HG02973 (cell line): Measurements from ENCODE around the gene NME9.

Experiments
- ATAC-seq: cut with Tn5 transposase; IDR thresholded peaks from one replicate; pipeline ENCODE4 v1.9.1; 2021; ENCODE audit warnings: moderate library complexity; ENCODE audit not compliant: unreplicated experiment

The NME9 gene

DNA sequence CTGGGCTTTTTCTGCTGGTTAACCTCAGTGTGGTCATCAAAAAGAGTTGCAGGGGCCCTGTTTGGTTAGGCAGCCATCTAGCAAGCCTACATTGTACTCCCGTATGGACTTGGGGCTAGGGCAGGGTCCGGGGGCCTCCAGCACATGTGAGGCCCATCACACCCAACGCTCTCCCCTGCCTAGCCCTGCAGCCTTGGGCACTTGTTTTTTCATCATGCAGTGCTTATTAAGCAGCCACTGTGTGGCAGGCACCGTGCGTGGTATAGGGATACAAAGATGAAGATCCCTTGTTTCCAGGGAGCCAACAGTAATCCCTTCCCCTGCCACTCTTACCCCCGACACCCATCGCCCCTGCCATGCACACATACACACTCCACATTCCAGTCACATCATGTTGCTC is 32.9 kb upstream of the NME9 start:
- no peak for ATAC-seq

DNA sequence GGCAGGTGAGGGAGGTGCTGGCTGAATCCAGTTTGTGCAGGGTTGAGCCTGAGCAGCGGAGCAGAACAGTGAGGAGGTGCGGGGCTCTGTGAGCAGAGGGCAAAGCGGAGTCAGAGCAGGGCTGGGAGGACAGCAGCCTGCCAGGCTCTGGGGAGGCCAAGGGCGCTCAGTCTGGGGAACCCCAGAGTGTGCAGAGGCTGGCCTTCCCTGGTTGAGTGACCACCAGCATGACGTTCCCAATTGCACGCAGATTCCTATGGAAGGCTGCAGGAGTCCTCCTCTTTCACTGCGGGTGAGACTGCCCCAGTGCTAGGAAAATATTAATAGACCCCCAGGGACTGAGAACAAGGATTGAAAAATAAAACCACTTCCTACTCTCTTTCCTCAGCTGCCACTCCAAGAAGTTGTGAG is 31.9 kb upstream of the NME9 start:
- ATAC-seq, result no peak

DNA sequence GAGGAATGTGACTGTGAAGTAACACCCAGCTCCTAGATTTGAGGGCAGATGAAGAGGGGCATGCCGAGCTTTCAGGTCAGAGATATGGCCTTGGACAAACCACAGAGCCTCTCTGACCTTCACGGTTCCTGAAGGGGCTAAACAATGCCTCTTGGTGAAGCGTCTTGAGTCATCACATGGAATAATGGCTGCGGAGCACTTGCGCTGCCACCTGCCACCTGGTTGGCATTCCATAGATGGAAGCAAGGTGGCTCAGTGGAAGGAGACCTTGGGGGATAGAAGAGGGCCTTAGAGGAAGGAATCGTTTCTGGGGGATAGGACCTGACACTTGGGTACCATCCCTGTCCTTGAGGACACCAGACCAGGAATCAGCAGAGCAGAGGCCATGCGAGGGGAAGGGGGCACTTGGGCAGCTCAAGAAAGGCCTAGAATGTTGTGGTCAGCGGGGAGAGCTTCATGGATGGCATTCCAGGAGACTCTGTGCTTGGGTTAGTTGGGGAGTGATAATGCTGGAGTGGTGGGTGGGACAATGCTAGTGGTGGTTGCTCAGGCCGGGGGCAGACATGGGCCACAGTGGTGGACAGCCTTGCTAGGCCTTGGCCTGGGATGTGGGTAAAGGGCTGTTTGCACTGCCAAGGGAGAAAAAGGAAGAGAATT is 31.3 kb upstream of the NME9 start:
- no peak for ATAC-seq

GRCh38 chr3:138359919-138360868 is 30.5 kb upstream of the NME9 start:
- no peak for ATAC-seq

DNA sequence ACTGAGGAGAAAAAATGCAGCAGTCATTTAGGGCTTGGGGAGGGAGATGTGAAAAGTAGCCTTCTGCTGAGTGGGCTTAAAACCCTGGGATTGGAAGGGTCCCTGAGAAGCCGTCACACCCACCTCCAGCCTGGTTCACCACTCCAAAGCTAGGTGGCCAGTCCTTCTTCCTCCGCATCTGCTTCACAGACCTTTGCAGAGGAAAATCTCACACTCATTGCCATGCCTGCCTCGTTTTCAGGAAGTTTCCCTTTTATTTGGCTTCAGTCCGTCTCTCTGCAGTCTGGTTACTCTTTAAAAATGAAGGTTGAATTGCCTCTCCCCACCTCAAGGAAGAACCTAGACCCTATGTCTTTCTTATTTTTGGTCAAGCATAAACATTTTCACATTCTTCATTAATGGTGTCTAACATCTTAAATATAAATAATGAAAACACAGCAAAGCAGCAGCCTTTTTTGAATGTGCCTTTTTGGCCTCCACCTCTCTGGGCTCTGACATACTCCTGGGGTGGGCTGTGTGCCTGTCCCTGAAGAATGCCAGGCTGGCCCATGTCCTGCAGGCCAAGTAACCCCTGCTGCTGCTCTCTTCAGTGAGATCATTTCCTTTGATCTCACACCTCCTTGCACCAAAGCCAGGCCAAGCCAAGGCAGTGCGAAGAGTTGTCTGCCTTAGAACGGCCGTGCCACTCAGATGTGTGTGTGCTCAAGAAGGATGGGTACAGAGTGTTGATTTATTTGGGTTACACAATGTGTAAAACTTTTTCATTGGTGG is 29.7 kb upstream of the NME9 start:
- no peak for ATAC-seq

DNA sequence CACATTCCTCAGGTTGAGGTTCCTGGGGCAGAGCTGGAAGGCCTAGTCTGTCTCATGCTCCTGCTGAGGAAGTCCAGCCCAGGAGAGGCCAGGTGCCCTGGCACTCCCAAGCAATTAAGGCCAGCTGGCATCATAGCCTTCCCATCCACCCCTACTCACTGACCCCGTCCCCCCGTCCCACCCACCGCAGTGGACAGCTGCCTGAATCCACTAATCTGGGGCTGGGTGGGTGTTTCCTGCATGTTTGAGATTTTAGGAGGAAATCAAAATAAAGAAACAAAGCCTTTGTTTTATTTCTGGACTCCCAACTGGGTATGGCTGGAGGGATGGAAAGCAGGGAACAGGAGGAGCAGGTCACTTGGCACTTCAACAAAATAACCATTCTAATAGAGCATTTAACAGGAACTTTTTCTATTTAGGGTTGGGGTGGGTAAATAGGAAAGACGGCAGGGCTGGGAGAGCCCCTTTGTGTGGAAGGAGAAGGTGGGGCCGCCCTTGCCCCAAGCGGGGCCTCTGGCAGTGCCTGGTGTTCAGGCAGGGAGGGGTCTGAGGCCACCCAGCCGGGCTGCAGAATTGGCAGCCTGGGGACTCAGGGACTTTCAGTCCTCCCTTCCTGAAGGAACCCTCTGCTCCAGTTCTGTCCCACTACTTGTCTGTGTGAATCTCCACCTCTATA is 27.2 kb upstream of the NME9 start:
- ATAC-seq, result no peak

DNA sequence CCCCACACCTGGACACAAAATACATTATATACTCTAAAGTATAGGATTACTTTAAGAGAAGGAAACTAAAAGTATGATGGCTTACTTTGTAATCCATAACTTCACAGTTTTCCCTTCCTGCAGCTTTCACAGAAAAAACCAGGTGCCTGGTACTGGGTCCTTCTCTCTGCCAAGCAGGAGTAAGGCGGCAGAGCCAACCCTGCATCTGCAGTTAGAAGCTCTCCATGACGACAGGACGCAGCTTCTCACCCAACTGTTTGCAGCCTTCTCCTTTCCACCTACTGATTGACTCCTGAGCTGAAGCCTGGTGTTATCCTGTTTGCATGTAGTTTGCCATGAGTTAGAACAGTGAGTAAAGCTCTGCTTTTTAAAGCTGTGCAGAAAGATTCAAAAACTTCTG is 25.4 kb upstream of the NME9 start:
- ATAC-seq, result no peak

DNA sequence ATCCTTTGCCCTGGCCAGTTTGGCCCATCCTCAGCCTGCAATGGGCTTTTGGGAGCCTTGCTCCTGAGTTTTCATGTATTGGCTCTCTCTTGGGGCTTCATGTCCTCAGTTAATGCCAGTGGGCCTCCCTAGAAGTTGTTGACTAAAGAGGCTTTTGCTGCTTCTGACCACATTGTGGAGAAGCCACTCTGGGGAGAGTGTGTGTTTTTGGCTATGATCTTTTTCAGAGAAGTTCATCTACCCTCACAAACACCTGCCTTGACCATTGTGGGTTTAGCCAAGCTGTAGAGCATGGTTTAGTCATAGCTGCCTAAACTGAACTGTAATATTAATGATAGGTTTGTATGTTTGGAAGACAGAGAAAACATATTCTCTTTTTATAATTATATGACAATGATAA is 24.7 kb upstream of the NME9 start:
- no peak for ATAC-seq

- ATAC-seq, result no peak
Measured at GRCh38 chr3:138351916-138352550, 22.4 kb upstream of the NME9 start.

- no peak for ATAC-seq
Measured at GRCh38 chr3:138351151-138351550, 21.5 kb upstream of the NME9 start.

GRCh38 chr3:138349926-138350665 is 20.4 kb upstream of the NME9 start:
- ATAC-seq, result no peak

DNA sequence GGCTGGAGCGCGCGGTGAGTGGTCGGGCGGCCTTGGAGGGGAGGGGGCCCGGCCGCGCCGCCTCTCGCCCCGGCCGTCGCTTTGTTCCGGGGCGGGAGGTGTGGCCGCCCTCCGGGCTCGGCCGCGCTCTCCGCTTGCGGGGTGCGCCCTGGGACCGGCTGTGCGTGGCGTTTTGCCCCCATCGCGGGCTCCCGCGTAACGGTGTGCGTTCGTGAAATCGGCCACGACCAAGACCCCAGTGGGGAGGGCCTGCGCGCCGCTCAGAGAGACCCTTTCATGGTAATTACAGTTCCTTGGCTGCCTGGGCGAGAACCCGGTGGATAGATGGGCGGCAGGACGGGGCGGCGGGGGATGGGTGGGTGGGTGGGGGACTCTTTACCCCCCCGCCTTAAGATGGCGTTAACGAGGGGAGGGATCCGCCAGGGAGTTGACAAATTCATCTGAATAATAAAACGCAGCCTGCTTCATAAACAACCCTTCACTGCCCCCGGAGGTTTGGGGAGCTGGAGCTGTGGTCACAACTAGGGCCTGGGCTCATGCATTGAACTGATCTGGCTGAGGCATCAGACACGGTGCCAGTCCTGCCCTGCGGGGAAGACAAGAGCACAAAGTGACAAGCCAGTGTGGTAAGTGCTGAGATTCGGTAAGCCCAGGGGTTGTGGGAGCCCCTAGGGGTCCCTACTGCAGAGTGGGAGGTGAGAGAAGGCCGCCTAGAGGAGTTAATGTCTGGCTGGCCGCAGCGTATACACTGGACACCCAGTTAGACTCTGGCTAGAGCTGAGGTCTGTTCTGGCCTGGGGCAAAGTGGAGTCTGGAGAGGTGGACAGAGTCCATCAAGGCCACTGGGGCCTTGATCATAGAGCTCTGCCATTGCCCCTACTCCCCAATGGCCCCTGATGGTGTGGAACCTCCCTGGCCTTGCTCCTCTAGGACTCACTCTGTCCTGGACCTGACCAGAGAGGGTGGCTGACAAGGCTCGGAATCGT is 19.4 kb upstream of the NME9 start:
- ATAC-seq, result no peak

DNA sequence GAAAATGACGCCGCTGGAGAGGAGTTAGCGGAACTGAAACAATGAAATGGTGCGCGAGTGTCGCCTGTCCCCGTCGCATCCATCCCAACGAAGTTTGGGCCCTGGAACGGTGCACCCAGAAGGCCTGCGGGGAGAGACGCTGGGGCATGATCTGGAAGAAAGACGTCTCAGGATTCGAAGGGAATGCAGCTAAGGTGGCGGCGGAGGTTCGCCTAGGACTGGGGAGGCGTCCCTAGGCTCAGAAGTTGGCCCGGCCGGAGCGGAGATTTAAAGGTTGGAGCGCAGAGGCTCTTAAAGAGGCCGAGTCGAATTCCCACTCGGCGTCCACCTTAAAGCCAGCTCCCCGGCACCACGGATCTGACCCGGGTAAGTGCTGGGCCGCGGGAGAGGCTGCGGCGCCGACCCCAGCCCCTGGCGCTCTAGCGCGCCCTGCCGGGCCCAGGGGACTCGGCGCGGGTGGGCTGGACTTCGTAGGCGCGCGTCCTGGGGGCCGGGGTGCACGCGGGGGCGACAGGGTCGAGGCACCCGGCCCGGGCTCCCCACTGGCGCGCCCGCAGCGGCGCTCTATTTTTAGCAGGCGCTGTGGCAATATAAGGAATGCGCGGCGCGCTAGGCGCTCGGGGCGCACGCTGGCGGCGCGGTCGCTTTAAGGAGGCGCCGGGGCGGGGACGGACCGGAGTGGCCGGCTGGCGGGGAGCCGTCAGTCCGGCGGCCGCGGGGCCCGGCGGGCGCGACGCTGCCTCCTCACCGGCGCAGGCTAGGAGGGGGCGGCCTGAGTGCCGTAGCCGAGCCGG is 18.5 kb upstream of the NME9 start, which contains the start of gene MRAS:
TSS of gene MRAS (plus strand) at position 620 of the 794 bp plus-strand sequence. CDS start 24,305 bp downstream, outside the sequence.
- ATAC-seq, result no peak

DNA sequence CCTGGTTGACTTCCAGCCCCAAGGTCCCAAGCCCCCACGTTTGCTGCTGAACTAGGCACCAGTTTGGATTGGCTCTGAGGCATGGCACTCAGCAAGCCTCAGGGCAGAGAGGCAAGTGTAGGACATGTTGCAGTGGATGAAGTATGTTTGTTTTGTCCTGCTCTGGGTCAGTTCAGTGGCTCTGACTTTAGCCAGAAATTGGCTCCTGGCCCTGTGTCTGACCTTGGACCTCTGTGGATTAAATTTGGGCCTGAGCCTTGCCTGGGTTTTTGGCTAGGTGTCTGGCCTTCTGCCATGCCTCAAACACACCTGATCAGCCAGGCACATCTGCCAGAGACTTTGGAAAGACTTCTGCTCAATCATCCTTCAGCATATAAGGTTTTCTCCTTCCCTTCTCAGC is 15.1 kb upstream of the NME9 start:
- no peak for ATAC-seq

DNA sequence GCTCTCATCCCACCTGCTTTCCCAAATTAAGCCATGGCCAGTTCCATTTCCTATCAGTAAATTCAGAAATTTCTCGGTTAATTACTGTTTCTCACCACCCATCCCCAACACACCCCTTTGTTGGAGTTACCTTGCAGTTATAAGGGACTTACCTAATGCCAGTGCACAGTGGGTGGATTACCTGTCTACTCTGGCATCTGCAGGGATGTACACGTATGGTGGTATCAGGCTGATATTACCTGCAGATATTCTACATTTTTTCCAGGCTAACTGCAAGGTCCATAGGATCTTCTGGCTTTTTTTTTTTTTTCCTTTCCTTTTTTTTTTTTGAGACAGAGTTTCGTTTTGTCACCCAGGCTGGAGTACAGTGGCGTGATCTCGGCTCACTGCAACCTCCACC is 10.9 kb upstream of the NME9 start:
- no peak for ATAC-seq

DNA sequence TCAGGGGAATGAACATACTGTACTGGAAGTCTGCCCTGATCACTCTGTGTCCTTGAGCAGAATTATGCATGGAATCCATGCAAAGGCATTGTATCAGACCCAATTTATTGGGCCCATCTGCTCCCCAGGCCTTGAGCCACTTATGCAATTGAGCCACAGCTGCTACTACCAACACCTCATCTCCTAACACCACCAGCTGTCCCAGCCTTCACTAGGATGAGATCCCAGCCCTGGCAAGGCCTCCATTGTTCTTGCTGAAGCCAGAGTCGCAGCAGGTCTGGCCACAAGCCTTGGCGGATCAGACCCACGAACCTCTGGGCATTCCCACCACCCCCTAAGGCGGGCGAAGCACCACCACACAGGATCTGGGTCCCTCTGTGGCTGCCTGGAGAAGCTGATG is 9.2 kb upstream of the NME9 start:
- no peak for ATAC-seq

DNA sequence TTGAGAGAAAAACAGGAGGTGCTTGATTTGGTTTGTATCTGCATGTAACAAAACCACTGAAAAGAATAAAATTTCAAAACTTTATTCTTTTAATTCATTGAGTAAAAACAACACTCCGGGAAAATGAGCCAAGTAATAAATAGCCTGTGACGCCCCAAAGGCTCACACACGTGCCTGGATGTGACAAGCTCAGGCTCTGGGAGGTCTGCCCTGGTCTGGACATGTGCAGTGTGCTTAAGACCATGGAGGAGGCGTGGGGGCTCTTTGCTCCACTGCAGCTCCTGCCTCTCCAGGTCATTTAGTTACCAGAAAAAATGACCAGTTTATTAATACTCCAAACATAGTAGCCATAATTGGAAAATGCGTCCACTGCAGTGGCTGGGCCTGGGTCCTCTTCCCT is 8.6 kb upstream of the NME9 start:
- ATAC-seq, result no peak
